Ishikawa (cell line): Measurements from ENCODE around the gene WDTC1.

Experiments
- CEBPB ChIP-seq: IDR thresholded peaks from 2 replicates; pipeline ENCODE4 v1.6.1; 2012
- CREB1 ChIP-seq: IDR thresholded peaks from 2 replicates; pipeline ENCODE4 v1.6.1; 2012; ENCODE audit warnings: low read depth
- EGR1 ChIP-seq: IDR thresholded peaks from 2 replicates; pipeline ENCODE4 v1.6.1; 2012
- EP300 ChIP-seq: IDR thresholded peaks from 2 replicates; pipeline ENCODE4 v1.6.1; 2012; ENCODE audit warnings: borderline replicate concordance
- FOXM1 ChIP-seq: IDR thresholded peaks from 2 replicates; pipeline ENCODE4 v1.6.1; 2012; ENCODE audit warnings: low read depth, borderline replicate concordance
- NFIC ChIP-seq: IDR thresholded peaks from 2 replicates; pipeline ENCODE4 v1.6.1; 2012
- RAD21 ChIP-seq: IDR thresholded peaks from 2 replicates; pipeline ENCODE4 v1.6.1; 2012; ENCODE audit warnings: low read depth
- TAF1 ChIP-seq: IDR thresholded peaks from 2 replicates; pipeline ENCODE4 v1.6.1; 2012; ENCODE audit warnings: low read depth, mild to moderate bottlenecking
- TCF12 ChIP-seq: IDR thresholded peaks from 2 replicates; pipeline ENCODE4 v1.6.1; 2012; ENCODE audit warnings: low read depth
- TEAD4 ChIP-seq: IDR thresholded peaks from 2 replicates; pipeline ENCODE4 v1.6.1; 2012
- YY1 ChIP-seq: IDR thresholded peaks from 2 replicates; pipeline ENCODE4 v1.6.1; 2012; ENCODE audit warnings: low read depth
- ZBTB7A ChIP-seq: IDR thresholded peaks from 2 replicates; pipeline ENCODE4 v1.6.1; 2012; ENCODE audit warnings: low read depth
- TF ChIP-seq, protein P1 (sequence below): IDR thresholded peaks from 2 replicates; pipeline ENCODE4 v1.6.1; 2012
- TF ChIP-seq, protein P2 (sequence below): IDR thresholded peaks from 2 replicates; pipeline ENCODE4 v1.6.1; 2012; ENCODE audit warnings: low read depth, mild to moderate bottlenecking
- TF ChIP-seq, protein P3 (sequence below): IDR thresholded peaks from 2 replicates; pipeline ENCODE4 v1.6.1; 2012

WDTC1 gene

DNA sequence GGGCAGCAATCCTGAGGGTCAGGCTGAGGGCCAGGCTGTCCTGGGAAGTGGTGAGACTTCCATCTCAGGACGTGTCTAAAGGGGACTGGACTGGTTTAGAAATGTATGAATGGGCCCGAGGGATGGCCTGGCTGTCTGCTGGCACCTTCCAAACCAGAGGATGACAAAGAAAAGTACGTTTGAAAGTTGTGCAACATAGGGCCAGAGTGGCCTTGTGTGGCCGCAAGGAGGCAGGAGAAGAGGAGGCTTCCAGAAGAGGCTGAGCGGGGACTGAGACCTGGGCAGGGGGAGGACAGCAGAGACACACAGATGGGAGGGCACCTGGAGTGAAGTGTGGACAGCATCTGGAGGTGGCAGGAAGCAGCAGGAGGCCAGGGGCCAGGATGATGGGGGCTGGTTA is 104.8 kb downstream of the WDTC1 start:
- no peak for TF ChIP-seq TAF1
- no peak for TF ChIP-seq EGR1
- no peak for TF ChIP-seq TCF12
- TF ChIP-seq YY1 = no peak
- no peak for TF ChIP-seq CREB1
- TF ChIP-seq, protein P1, sequence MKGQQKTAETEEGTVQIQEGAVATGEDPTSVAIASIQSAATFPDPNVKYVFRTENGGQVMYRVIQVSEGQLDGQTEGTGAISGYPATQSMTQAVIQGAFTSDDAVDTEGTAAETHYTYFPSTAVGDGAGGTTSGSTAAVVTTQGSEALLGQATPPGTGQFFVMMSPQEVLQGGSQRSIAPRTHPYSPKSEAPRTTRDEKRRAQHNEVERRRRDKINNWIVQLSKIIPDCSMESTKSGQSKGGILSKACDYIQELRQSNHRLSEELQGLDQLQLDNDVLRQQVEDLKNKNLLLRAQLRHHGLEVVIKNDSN = no peak
- TF ChIP-seq EP300 = no peak
- no peak for TF ChIP-seq RAD21
- TF ChIP-seq, protein P2, sequence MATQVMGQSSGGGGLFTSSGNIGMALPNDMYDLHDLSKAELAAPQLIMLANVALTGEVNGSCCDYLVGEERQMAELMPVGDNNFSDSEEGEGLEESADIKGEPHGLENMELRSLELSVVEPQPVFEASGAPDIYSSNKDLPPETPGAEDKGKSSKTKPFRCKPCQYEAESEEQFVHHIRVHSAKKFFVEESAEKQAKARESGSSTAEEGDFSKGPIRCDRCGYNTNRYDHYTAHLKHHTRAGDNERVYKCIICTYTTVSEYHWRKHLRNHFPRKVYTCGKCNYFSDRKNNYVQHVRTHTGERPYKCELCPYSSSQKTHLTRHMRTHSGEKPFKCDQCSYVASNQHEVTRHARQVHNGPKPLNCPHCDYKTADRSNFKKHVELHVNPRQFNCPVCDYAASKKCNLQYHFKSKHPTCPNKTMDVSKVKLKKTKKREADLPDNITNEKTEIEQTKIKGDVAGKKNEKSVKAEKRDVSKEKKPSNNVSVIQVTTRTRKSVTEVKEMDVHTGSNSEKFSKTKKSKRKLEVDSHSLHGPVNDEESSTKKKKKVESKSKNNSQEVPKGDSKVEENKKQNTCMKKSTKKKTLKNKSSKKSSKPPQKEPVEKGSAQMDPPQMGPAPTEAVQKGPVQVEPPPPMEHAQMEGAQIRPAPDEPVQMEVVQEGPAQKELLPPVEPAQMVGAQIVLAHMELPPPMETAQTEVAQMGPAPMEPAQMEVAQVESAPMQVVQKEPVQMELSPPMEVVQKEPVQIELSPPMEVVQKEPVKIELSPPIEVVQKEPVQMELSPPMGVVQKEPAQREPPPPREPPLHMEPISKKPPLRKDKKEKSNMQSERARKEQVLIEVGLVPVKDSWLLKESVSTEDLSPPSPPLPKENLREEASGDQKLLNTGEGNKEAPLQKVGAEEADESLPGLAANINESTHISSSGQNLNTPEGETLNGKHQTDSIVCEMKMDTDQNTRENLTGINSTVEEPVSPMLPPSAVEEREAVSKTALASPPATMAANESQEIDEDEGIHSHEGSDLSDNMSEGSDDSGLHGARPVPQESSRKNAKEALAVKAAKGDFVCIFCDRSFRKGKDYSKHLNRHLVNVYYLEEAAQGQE = no peak
- TF ChIP-seq, protein P3, sequence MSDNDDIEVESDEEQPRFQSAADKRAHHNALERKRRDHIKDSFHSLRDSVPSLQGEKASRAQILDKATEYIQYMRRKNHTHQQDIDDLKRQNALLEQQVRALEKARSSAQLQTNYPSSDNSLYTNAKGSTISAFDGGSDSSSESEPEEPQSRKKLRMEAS = no peak
- no peak for TF ChIP-seq ZBTB7A
- TF ChIP-seq CEBPB = no peak; the same call in 1 of the 2 replicates
- TF ChIP-seq NFIC = no peak

DNA sequence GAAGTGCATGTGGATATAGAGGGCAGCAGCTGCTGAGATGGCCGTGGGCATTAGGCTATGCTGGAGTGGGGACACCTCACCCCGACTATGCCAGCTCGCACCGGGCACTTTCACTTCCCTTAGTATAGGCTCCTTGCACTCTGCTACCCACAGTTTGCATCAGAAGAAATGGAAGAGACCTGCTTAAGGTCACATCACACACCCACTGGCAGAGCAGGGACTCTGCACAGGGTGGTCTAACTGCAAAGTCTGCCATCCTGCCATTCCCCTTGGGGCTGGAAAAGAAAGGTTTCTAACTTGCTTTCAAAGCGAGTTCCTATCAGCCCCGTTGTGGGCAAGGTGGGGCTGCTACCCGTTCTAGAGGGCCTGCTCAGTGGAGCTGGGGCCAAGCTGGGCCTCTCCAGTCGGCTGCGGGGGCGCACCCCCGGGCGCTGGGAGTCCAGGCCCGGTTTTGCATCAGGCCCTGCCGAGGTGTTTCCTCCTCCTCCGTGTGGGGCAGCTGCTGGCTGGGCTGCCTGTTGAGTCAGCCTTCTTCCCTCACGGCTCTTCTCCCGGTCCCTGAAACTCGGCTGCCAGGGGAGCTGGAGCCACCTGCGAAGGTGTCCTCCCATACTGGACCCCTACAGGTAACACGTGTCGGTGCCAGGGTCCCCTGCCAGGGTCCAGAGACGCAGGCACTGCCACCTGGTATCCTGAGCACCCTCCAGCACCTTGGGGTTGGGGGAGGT is 107.3 kb downstream of the WDTC1 start, which contains the start of gene SYTL1:
Gene SYTL1 (plus strand): TSS at position 498 of the 728 bp plus-strand sequence. CDS start 3,313 bp downstream, outside the sequence.
- TF ChIP-seq, protein P3 = peak; percentile 73; the same call in 1 of the 2 replicates
- TF ChIP-seq ZBTB7A (peak; percentile 68; the same call in 1 of the 2 replicates), NFIC (no peak), EGR1 (peak; percentile 80), YY1 (peak; percentile 57; the same call in 1 of the 2 replicates), TCF12 (0 out of 2 replicates have a peak, but pooled peaks have one; percentile 54), EP300 (peak; percentile 47; the same call in 1 of the 2 replicates), TEAD4 (0 out of 2 replicates have a peak, but pooled peaks have one; percentile 25), TAF1 (peak; percentile 58; the same call in 1 of the 2 replicates), FOXM1 (no peak), CEBPB (no peak)
- TF ChIP-seq, protein P2 = no peak

DNA sequence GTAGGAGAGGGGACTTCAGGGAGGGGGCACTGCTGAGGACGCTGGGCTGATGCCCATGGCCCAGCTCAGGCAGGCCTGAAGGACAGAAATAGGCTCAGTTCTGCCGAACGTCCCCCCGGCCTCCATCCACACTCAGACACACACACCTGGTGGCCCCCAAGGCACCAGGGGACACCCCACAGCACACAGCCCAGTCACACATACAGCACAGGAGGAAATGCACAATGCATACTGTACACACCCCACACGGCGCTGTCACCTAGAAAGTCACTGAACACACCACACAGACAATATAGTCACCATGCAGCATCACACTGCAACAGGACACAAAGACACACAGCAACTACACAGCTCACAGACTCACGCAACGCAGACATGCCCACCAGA is 108.0 kb downstream of the WDTC1 start:
- TF ChIP-seq YY1 (no peak), TEAD4 (no peak), CREB1 (no peak), NFIC (no peak), TAF1 (no peak), CEBPB (no peak), TCF12 (no peak), EP300 (no peak), RAD21 (no peak), ZBTB7A (no peak)
- TF ChIP-seq, protein P2 = no peak
- TF ChIP-seq, protein P3 = no peak
